ENCODE data around the gene RACK1. TPM values are rescaled to one million over a fixed set of nuclear protein-coding genes. Genes with fewer than 3 reads are reported as not detected.
"Not testable (repeated sequence)": the region's sequence is repeated elsewhere in the genome, so short reads cannot be mapped to it uniquely, and the experiment has no call there.

Gene RACK1
- total RNA-seq: 2,136 and 2,867 TPM in 2 replicates

- peak; percentile 73 for DNase-seq (ENCODE audit: extremely low read depth, low read depth, low spot score)
These were observed at the start of gene RACK1 for GRCh38 chr5:181243564-181244343. Gene RACK1 (minus strand): TSS chr5:181243906. CDS start chr5:181243800, 106 bp downstream.

GRCh38 chr5:181287331-181287730 lies 43.6 kb upstream of the RACK1 start:
- not testable (repeated sequence) for DNase-seq (ENCODE audit: extremely low read depth, low read depth, low spot score)

- DNase-seq (ENCODE audit: extremely low read depth, low read depth, low spot score): not testable (repeated sequence)
These were observed 42.4 kb upstream of the RACK1 start for GRCh38 chr5:181285962-181286705.

- DNase-seq (ENCODE audit: extremely low read depth, low read depth, low spot score): not testable (repeated sequence)
These were observed 40.4 kb upstream of the RACK1 start for GRCh38 chr5:181283841-181284755.

GRCh38 chr5:181283347-181283746 lies 39.6 kb upstream of the RACK1 start:
- DNase-seq (ENCODE audit: extremely low read depth, low read depth, low spot score): no peak

- DNase-seq (ENCODE audit: extremely low read depth, low read depth, low spot score): no peak
These were observed 39.2 kb upstream of the RACK1 start for GRCh38 chr5:181282874-181283273.

GRCh38 chr5:181282415-181282814 lies 38.7 kb upstream of the RACK1 start:
- not testable (repeated sequence) for DNase-seq (ENCODE audit: extremely low read depth, low read depth, low spot score)

GRCh38 chr5:181281984-181282316 lies 38.2 kb upstream of the RACK1 start:
- DNase-seq (ENCODE audit: extremely low read depth, low read depth, low spot score): no peak

- no peak for DNase-seq (ENCODE audit: extremely low read depth, low read depth, low spot score)
These were observed 37.6 kb upstream of the RACK1 start for GRCh38 chr5:181281077-181281983.

GRCh38 chr5:181280251-181280762 lies 36.6 kb upstream of the RACK1 start:
- DNase-seq (ENCODE audit: extremely low read depth, low read depth, low spot score): no peak

- DNase-seq (ENCODE audit: extremely low read depth, low read depth, low spot score): not testable (repeated sequence)
These were observed 29.7 kb upstream of the RACK1 start for GRCh38 chr5:181273433-181273744.

- no peak for DNase-seq (ENCODE audit: extremely low read depth, low read depth, low spot score)
These were observed 27.4 kb upstream of the RACK1 start for GRCh38 chr5:181271081-181271480.

- DNase-seq (ENCODE audit: extremely low read depth, low read depth, low spot score): not testable (repeated sequence)
These were observed 24.2 kb upstream of the RACK1 start for GRCh38 chr5:181267907-181268306.

- not testable (repeated sequence) for DNase-seq (ENCODE audit: extremely low read depth, low read depth, low spot score)
These were observed 23.7 kb upstream of the RACK1 start for GRCh38 chr5:181267291-181267904.

GRCh38 chr5:181265092-181265671 lies 21.5 kb upstream of the RACK1 start:
- no peak for DNase-seq (ENCODE audit: extremely low read depth, low read depth, low spot score)

- DNase-seq (ENCODE audit: extremely low read depth, low read depth, low spot score): no peak
These were observed 19.9 kb upstream of the RACK1 start for GRCh38 chr5:181263633-181264032.

GRCh38 chr5:181261320-181262049 lies 17.8 kb upstream of the RACK1 start:
- no peak for DNase-seq (ENCODE audit: extremely low read depth, low read depth, low spot score)

- peak; percentile 52 for DNase-seq (ENCODE audit: extremely low read depth, low read depth, low spot score)
These were observed 17.1 kb upstream of the RACK1 start, which contains the start of gene TRIM52 for GRCh38 chr5:181260720-181261319. Gene TRIM52 (minus strand): TSS chr5:181261143. CDS start chr5:181260813, 330 bp downstream.

Measured in glomerular endothelial cell (primary cell).